GM13977 (cell line): ENCODE results near the gene MAP2.

Source experiments
- DNase-seq: peaks from one replicate; pipeline ENCODE4 v3.0.0; 2012; ENCODE audit warnings: low spot score
- in situ Hi-C: fragments of 300-500 bp; cut with MboI; formaldehyde crosslinking; loops from one replicate; pipeline ENCODE4 v1.12.0; 2022; ENCODE audit warnings: low sequenced_read_pairs, low pct_unique_long_range_greater_than_20kb, mixed read lengths, inconsistent platforms; ENCODE audit not compliant: unreplicated experiment
- TF ChIP-seq, protein P1 (sequence below): IDR thresholded peaks from 2 replicates; pipeline ENCODE4 v1.5.1; 2012; ENCODE audit warnings: mild to moderate bottlenecking, control low read depth; ENCODE audit not compliant: insufficient read depth; ENCODE audit errors: extremely low read depth, missing control alignments

Gene MAP2

DNA sequence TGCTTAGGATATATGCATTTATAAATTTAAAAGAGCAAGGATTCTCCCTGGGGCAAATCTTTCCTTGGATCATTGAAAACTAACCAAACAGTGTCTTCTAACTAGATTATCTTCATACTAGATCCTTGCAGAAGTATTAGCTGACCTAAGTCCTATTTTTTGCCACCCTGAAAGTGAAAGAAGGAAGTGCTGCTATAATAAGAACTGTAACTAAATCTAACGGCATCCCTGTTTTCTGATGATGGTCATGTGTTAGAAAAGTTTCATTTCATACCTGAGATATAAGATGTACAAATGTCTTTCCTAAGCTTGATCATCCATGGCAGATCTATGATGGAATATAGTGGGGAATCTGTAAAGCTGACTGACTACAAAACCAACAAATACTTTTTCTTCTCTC, 102.7 kb downstream of the MAP2 start:
- DNase-seq, result no peak
- TF ChIP-seq, protein P1, sequence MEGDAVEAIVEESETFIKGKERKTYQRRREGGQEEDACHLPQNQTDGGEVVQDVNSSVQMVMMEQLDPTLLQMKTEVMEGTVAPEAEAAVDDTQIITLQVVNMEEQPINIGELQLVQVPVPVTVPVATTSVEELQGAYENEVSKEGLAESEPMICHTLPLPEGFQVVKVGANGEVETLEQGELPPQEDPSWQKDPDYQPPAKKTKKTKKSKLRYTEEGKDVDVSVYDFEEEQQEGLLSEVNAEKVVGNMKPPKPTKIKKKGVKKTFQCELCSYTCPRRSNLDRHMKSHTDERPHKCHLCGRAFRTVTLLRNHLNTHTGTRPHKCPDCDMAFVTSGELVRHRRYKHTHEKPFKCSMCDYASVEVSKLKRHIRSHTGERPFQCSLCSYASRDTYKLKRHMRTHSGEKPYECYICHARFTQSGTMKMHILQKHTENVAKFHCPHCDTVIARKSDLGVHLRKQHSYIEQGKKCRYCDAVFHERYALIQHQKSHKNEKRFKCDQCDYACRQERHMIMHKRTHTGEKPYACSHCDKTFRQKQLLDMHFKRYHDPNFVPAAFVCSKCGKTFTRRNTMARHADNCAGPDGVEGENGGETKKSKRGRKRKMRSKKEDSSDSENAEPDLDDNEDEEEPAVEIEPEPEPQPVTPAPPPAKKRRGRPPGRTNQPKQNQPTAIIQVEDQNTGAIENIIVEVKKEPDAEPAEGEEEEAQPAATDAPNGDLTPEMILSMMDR, result no peak
- in situ Hi-C loops, result no loop called here

DNA sequence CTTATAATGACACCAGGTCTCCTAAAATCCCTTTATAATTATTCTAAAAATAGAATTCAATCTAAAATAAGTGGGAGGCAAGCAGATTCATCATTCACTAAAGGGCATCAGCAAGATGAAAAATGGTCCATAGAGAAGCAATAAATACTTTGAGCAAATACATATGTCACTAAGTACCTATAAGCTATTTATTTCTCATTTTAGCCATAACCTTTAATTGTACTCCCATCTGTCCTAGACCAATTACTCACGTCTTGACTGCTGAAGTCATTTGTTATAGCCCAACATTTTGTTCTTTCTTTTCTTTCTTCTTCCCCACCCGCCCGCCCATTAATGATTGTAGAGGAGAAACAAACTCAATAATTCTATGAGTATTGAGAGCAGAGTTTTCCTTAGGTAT, 105.7 kb downstream of the MAP2 start:
- no peak for DNase-seq
- TF ChIP-seq, protein P1, result no peak
- in situ Hi-C loops, result no loop called here

DNA sequence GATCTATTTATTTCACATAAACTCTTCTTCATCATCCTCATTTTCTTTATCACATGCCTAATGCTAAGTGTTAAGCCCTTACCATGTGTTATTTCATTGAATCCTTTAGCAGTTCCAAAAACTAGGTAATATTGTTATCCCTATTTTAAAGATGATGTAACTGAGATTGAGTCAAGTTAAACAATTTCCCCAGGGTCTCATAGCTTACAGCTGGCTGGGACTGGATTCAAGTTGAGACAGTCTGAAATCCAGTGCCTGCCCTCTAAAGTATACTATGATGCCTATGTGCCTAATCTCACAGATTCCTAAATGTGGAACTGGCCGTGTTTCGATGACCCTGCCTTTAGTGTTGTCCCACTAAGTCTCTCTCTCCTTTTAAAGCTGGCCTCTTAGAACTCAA, 108.5 kb downstream of the MAP2 start:
- in situ Hi-C loops, result no loop called here
- DNase-seq, result no peak
- TF ChIP-seq, protein P1, result no peak

DNA sequence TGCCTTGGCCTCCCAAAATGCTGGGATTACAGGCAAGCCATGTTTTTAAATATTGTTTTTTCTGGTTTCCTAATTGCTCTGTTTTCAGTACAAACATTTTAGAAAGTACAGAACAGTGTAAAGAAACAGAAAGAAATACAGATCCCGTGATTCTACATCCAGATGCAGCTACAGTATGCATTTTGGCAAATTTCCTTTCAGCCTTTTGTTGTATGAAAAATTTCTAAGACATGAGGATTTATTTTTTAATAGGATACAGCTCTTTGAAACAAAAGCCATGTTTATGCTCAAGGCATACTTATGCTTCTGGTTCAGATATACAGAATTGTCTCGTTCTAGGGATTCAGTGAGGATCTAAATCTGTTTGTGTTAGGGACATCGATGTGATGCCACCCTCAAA, 109.5 kb downstream of the MAP2 start:
- TF ChIP-seq, protein P1, result no peak
- in situ Hi-C loops, result no loop called here
- DNase-seq, result no peak

DNA sequence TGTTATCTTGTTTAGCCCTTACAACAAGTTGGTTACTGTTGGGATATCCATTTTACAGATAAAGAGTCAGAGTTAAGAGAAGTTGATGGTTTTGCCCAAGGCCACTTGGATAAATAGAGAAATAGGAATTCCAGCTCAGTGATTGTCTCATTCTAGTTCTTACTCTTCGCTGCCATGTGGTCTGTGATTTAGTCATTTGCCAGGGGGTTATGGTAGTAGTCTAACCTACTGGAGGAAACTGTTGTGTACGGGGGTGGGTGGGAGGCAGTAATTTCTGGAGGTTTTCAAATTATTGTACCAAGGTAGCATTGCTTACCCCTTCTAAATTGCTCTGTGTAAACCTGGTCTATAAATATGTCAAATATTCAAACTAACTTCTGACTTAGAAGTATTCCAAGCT, 110.4 kb downstream of the MAP2 start:
- DNase-seq, result no peak
- in situ Hi-C loops, result no loop called here
- TF ChIP-seq, protein P1, result no peak

DNA sequence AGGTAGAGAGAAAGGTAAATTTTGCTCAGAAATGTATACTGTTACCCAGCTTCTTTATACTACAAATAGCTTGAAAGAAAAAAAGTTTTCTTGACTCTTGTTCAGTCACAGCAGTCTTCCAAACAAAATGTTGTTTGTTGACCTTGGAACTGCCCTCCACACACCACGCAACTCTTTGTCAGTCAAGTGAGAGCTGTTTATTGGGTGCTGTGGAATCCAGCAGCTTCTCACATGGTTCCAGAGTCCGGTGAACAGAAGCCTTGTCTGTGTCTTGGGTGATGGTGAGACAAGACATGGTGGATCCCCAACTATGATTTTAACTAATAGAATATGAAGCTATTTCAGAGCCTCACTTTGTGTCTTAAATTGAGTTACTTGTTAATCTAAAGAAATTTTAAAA, 112.5 kb downstream of the MAP2 start:
- TF ChIP-seq, protein P1, result no peak
- DNase-seq, result no peak
- in situ Hi-C loops, result no loop called here

DNA sequence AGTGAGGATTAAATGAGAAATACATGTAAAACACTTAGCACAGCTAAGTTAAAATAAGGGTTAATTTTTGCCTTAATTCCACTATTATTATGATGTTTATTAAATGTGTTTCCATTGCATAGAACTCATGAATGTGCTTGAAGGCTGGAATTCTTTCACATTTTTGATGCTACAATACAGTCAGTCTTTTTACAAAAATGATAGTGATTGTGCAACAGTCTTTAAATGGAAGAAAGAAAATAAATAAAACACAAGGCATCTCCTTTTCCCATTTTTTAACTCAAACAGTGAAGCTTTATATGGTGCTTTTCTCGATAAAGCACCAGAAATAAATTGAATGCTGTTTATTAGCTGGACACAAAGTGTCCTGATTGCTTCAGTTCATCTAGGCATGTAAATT, 123.9 kb downstream of the MAP2 start:
- in situ Hi-C loops, result no loop called here

More for the DNA sequence above, 123.9 kb downstream of the MAP2 start:
- DNase-seq, result no peak
- TF ChIP-seq, protein P1, result no peak
